Gastroesophageal sphincter (tissue), 3 donors: Measurements from ENCODE around the gene APLF.

Source experiments
- EP300 ChIP-seq: sonication (generic); formaldehyde crosslinking; IDR thresholded peaks from one replicate; pipeline ENCODE4 v1.6.1; 2017; ENCODE audit warnings: antibody characterized with exemption, mild to moderate bottlenecking
- POLR2A ChIP-seq, 2 donors: fragments of 450-650 bp; IDR thresholded peaks; one replicate each; pipeline ENCODE4 v1.6.1; 2017; ENCODE audit warnings: antibody characterized with exemption in 2 of 2, mild to moderate bottlenecking in 2 of 2, moderate library complexity in 1 of 2
- POLR2AphosphoS5 ChIP-seq: sonication (generic); formaldehyde crosslinking; IDR thresholded peaks from one replicate; pipeline ENCODE4 v1.6.1; 2017; ENCODE audit warnings: antibody characterized with exemption
- TF ChIP-seq, protein P1 (sequence below), 4 experiments: fragments of 200-600 bp in 2 of 4; fragments of 450-650 bp in 2 of 4; sonication (generic) in 1 of 4; IDR thresholded peaks; one replicate each; pipeline ENCODE4 v1.5.1; 2017 to 2019; ENCODE audit warnings: antibody characterized with exemption in 4 of 4, mild to moderate bottlenecking in 2 of 4, moderate library complexity in 2 of 4

DNA sequence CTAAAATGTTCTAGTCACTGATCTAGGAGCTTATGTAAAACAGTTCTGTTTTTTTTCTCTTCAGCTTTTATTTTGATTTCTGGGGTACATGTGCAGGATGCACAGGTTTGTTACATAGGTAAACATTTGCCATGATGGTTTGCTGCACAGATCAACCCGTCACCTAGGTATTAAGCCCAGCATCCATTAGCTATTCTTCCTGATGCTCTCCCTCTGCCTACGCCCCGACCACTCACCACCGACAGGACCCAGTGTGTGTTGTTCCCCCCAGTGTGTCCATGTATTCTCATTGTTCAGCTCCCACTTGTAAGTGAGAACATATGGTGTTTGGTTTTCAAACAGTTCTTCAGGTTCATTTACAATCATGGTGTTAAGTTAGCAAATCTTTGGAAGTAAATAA, 91.2 kb downstream of the APLF start:
- TF ChIP-seq, protein P1, sequence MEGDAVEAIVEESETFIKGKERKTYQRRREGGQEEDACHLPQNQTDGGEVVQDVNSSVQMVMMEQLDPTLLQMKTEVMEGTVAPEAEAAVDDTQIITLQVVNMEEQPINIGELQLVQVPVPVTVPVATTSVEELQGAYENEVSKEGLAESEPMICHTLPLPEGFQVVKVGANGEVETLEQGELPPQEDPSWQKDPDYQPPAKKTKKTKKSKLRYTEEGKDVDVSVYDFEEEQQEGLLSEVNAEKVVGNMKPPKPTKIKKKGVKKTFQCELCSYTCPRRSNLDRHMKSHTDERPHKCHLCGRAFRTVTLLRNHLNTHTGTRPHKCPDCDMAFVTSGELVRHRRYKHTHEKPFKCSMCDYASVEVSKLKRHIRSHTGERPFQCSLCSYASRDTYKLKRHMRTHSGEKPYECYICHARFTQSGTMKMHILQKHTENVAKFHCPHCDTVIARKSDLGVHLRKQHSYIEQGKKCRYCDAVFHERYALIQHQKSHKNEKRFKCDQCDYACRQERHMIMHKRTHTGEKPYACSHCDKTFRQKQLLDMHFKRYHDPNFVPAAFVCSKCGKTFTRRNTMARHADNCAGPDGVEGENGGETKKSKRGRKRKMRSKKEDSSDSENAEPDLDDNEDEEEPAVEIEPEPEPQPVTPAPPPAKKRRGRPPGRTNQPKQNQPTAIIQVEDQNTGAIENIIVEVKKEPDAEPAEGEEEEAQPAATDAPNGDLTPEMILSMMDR (IDR thresholded peaks at IDR 0.05): no peak
- no peak for TF ChIP-seq POLR2A (IDR thresholded peaks at IDR 0.05)
- no peak for TF ChIP-seq POLR2AphosphoS5
- TF ChIP-seq EP300: no peak
